Lung (tissue), 12 donors: Measurements from ENCODE around the gene BGLAP. TPM values are rescaled to one million over a fixed set of nuclear protein-coding genes. Genes with fewer than 3 reads are reported as not detected.

ENCODE experiments used
- ATAC-seq: fragments of 200-7000 bp; cut with Tn5 transposase; one replicate; pipeline ENCODE4 v1.9.1; 2020; ENCODE audit warnings: moderate number of reproducible peaks; ENCODE audit not compliant: insufficient read depth, low FRiP score
- DNase-seq, 3 donors: peaks; one replicate each; pipeline ENCODE4 v3.0.0-alpha.2; 2013 to 2017
- H3K27ac ChIP-seq, 2 donors: one replicate each; pipeline ENCODE4 v1.5.1; 2013; ENCODE audit warnings: mild to moderate bottlenecking in 2 of 2, moderate library complexity in 2 of 2, control low read depth in 1 of 2, inconsistent platforms in 1 of 2, low read depth in 1 of 2, low read length in 1 of 2
- H3K27me3 ChIP-seq, 3 donors: one replicate each; pipeline ENCODE4 v1.5.1; 2013; ENCODE audit warnings: low read length in 2 of 3; ENCODE audit not compliant: control insufficient read depth in 3 of 3, insufficient read depth in 3 of 3
- H3K36me3 ChIP-seq, 4 donors: one replicate each; pipeline ENCODE4 v1.5.1; 2013; ENCODE audit warnings: low read length in 4 of 4, mild to moderate bottlenecking in 1 of 4, moderate library complexity in 1 of 4; ENCODE audit not compliant: control insufficient read depth in 4 of 4, insufficient read depth in 4 of 4
- H3K4me1 ChIP-seq, 5 donors: one replicate each; pipeline ENCODE4 v1.5.1; 2013; ENCODE audit warnings: low read length in 5 of 5, mild to moderate bottlenecking in 2 of 5, moderate library complexity in 1 of 5; ENCODE audit not compliant: control insufficient read depth in 5 of 5, insufficient read depth in 5 of 5
- H3K4me3 ChIP-seq: one replicate; pipeline ENCODE4 v1.5.1; 2013; ENCODE audit warnings: mild to moderate bottlenecking, control low read depth, moderate library complexity
- H3K9ac ChIP-seq, 2 donors: one replicate each; pipeline ENCODE4 v1.5.1; 2013; ENCODE audit warnings: low read length in 2 of 2, control low read depth in 1 of 2; ENCODE audit not compliant: insufficient read depth in 1 of 2
- H3K9me3 ChIP-seq, 4 donors: one replicate each; pipeline ENCODE4 v1.5.1; 2013; ENCODE audit warnings: low read length in 3 of 4, mild to moderate bottlenecking in 1 of 4, moderate library complexity in 1 of 4; ENCODE audit not compliant: control insufficient read depth in 4 of 4, insufficient read depth in 3 of 4
- WGBS, 2 donors: extraction: QIAGEN DNeasy Blood & Tissue Kit; methylation state at CpG; one replicate each; pipeline ENCODE4 v1.1.7; 2013; 5-methylcytosine and 5-hydroxymethylcytosine counted together
- polyA plus RNA-seq, 2 donors: library from polyadenylated mRNA; stranded (reverse); fragments of 200-250 nt; gene quantifications; one replicate each; pipeline ENCODE4 v1.2.1, GENCODE V29; 2013
- total RNA-seq, 2 donors: library from RNA; depleted of rRNA in 1 of 2; stranded (reverse); fragments of >200 nt in 1 of 2; gene quantifications; one replicate each; pipeline ENCODE4 v1.2.1, GENCODE V29; 2014 to 2021
- TF ChIP-seq, protein P1 (sequence below): IDR thresholded peaks from 2 replicates; pipeline ENCODE4 v1.5.1; 2012; ENCODE audit warnings: mild to moderate bottlenecking; ENCODE audit errors: control extremely low read depth, extremely low read depth
- donor health status: control.
- donor health status: control.
- donor health status: Bipolar disorder and iron deficiency.
- donor health status: healthy.
- donor health status: DM: yes; HTN: yes; CAD: no.

Gene BGLAP
- total and polyA plus RNA-seq, 4 donors: 0.46 to 1.7 (median 1.5) TPM

GRCh38 chr1:156212130-156212529 lies 29.9 kb upstream of the BGLAP start:
- Histone ChIP-seq H3K27ac (peak overlapping the region; percentile 64 to 98), H3K4me3 (no peak overlapping the region), H3K9me3 (no peaks in the 10 kb centered on the region), H3K9ac (peak overlapping the region; percentile 86 to 96), H3K4me1 (peaks cover 0 to 16% (median 3%) of the 10 kb centered on the region in 5 donors), H3K36me3 (peaks cover 0 to 19% (median 14%) of the 10 kb centered on the region in 4 donors), H3K27me3 (no peaks in the 10 kb centered on the region)
- TF ChIP-seq, protein P1, sequence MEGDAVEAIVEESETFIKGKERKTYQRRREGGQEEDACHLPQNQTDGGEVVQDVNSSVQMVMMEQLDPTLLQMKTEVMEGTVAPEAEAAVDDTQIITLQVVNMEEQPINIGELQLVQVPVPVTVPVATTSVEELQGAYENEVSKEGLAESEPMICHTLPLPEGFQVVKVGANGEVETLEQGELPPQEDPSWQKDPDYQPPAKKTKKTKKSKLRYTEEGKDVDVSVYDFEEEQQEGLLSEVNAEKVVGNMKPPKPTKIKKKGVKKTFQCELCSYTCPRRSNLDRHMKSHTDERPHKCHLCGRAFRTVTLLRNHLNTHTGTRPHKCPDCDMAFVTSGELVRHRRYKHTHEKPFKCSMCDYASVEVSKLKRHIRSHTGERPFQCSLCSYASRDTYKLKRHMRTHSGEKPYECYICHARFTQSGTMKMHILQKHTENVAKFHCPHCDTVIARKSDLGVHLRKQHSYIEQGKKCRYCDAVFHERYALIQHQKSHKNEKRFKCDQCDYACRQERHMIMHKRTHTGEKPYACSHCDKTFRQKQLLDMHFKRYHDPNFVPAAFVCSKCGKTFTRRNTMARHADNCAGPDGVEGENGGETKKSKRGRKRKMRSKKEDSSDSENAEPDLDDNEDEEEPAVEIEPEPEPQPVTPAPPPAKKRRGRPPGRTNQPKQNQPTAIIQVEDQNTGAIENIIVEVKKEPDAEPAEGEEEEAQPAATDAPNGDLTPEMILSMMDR: no peak
- WGBS, 2 donors: 87 to 93% methylated on average over 9 of the region's 9 CpGs
- DNase-seq: no peak
- ATAC-seq: no peak

DNA sequence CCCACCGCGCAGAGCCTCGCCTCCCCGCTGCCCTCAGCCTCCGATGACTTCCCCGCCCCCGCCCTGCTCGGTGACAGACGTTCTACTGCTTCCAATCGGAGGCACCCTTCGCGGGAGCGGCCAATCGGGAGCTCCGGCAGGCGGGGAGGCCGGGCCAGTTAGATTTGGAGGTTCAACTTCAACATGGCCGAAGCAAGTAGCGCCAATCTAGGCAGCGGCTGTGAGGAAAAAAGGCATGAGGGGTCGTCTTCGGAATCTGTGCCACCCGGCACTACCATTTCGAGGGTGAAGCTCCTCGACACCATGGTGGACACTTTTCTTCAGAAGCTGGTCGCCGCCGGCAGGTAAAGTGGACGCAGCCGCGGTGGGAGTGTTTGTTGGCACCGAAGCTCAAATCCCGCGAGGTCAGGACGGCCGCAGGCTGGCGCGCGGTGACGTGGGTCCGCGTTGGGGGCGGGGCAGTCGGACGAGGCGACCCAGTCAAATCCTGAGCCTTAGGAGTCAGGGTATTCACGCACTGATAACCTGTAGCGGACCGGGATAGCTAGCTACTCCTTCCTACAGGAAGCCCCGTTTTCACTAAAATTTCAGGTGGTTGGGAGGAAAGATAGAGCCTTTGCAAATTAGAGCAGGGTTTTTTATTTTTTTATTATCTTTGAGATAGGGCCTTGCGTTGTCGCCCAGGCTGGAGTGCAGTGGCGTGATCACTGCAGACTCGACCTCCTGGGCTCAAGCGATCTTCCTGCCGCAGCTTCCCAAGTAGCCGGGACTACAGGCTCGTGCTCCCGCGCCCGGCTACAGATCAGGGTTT lies 28.9 kb upstream of the BGLAP start, which contains the start of gene PMF1:
Gene PMF1, plus strand, starts transcription at position 175 of the 811 bp plus-strand sequence. Its CDS starts 9 bp downstream, at position 184.
- Histone ChIP-seq H3K27ac (peak within 1 kb of the TSS; percentile 98 to 99), H3K9ac (peak within 1 kb of the TSS; percentile 96 to 99), H3K36me3 (peaks cover 0 to 16% (median 14%) of the 10 kb centered on the region in 4 donors), H3K4me3 (peak within 1 kb of the TSS; percentile 78), H3K9me3 (no peaks in the 10 kb centered on the region), H3K4me1 (peaks cover 0 to 16% (median 4%) of the 10 kb centered on the region in 5 donors), H3K27me3 (no peaks in the 10 kb centered on the region)
- ATAC-seq (peak; percentile 96), DNase-seq (peak; percentile 98 to 99 (median 98))
- TF ChIP-seq, protein P1: no peak
- 0% methylated on average over 61 of the region's 61 CpGs for WGBS, 2 donors

DNA sequence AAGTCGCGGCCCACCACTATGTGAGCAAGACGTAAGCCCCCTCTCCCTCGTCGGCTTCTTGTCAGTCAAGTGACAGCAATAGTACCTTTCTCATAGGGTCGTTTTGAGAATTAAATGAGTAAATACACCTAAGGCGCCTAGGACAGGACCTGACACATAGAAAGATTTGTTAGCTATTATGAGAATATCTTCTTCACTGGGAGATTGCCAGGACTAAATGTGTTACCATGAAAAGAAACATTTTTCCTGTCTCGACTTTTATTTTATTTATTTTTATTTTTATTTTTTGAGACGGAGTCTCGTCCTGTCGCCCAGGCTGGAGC lies 28.4 kb upstream of the BGLAP start:
- no peak for ATAC-seq
- no peaks in the 10 kb centered on the region for H3K9me3 ChIP-seq
- H3K36me3 ChIP-seq: peaks cover 0 to 16% (median 13%) of the 10 kb centered on the region in 4 donors
- 22 to 25% methylated on average over 11 of the region's 11 CpGs for WGBS, 2 donors
- TF ChIP-seq, protein P1: no peak
- no peak for DNase-seq
- peaks cover 0 to 16% (median 4%) of the 10 kb centered on the region in 5 donors for H3K4me1 ChIP-seq
- no peaks in the 10 kb centered on the region for H3K27me3 ChIP-seq
- H3K27ac ChIP-seq: peak overlapping the region; percentile 98 to 99
- H3K4me3 ChIP-seq: peak overlapping the region; percentile 78
- H3K9ac ChIP-seq: peak overlapping the region; percentile 96 to 99
